Neural cell (in vitro differentiated cells): ENCODE results near the gene RABL6.

ENCODE experiments used
- CTCF ChIP-seq: fragments of 450-650 bp; IDR thresholded peaks from 2 replicates; pipeline ENCODE4 v1.5.1; 2014; ENCODE audit warnings: antibody characterized with exemption, mild to moderate bottlenecking, moderate library complexity; ENCODE audit not compliant: poor library complexity, severe bottlenecking
- MXI1 ChIP-seq: fragments of 450-650 bp; conservative IDR thresholded peaks from 2 replicates; pipeline ENCODE4 v1.6.1; 2014; ENCODE audit warnings: antibody characterized with exemption, mild to moderate bottlenecking; ENCODE audit not compliant: poor library complexity, severe bottlenecking
- TAF1 ChIP-seq: IDR thresholded peaks from 2 replicates; pipeline ENCODE4 v1.6.1; 2012; ENCODE audit warnings: low read depth
- TF ChIP-seq, protein P1 (sequence below): IDR thresholded peaks from 2 replicates; pipeline ENCODE4 v1.6.1; 2012; ENCODE audit warnings: borderline replicate concordance

- no peak for TF ChIP-seq CTCF
- TF ChIP-seq, protein P1, sequence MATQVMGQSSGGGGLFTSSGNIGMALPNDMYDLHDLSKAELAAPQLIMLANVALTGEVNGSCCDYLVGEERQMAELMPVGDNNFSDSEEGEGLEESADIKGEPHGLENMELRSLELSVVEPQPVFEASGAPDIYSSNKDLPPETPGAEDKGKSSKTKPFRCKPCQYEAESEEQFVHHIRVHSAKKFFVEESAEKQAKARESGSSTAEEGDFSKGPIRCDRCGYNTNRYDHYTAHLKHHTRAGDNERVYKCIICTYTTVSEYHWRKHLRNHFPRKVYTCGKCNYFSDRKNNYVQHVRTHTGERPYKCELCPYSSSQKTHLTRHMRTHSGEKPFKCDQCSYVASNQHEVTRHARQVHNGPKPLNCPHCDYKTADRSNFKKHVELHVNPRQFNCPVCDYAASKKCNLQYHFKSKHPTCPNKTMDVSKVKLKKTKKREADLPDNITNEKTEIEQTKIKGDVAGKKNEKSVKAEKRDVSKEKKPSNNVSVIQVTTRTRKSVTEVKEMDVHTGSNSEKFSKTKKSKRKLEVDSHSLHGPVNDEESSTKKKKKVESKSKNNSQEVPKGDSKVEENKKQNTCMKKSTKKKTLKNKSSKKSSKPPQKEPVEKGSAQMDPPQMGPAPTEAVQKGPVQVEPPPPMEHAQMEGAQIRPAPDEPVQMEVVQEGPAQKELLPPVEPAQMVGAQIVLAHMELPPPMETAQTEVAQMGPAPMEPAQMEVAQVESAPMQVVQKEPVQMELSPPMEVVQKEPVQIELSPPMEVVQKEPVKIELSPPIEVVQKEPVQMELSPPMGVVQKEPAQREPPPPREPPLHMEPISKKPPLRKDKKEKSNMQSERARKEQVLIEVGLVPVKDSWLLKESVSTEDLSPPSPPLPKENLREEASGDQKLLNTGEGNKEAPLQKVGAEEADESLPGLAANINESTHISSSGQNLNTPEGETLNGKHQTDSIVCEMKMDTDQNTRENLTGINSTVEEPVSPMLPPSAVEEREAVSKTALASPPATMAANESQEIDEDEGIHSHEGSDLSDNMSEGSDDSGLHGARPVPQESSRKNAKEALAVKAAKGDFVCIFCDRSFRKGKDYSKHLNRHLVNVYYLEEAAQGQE = no peak
- TF ChIP-seq TAF1 = no peak
- TF ChIP-seq MXI1 = no peak
Observed at GRCh38 chr9:136763649-136764035, 44.1 kb upstream of the RABL6 start.
